Measurements from ENCODE around the gene NECTIN2.
"Not testable (repeated sequence)": the region's sequence is repeated elsewhere in the genome, so short reads cannot be mapped to it uniquely, and the experiment has no call there.

NECTIN2 gene

GRCh38 chr19:44817725-44818465 is 28.2 kb upstream of the NECTIN2 start:
- DNase-seq (ENCODE audit: low read depth in 2 of 2), result no peak

- no peak for DNase-seq (ENCODE audit: low read depth in 2 of 2)
Measured at GRCh38 chr19:44818466-44819031, 27.5 kb upstream of the NECTIN2 start.

GRCh38 chr19:44819246-44819832 is 26.8 kb upstream of the NECTIN2 start:
- DNase-seq (ENCODE audit: low read depth in 2 of 2), result no peak

GRCh38 chr19:44820648-44821609 is 25.2 kb upstream of the NECTIN2 start:
- no peak for DNase-seq (ENCODE audit: low read depth in 2 of 2)

GRCh38 chr19:44822177-44822576 is 23.9 kb upstream of the NECTIN2 start:
- no peak for DNase-seq (ENCODE audit: low read depth in 2 of 2)

GRCh38 chr19:44822670-44823372 is 23.3 kb upstream of the NECTIN2 start:
- DNase-seq (ENCODE audit: low read depth in 2 of 2), result no peak

- DNase-seq (ENCODE audit: low read depth in 2 of 2), result no peak
Measured at GRCh38 chr19:44823373-44823698, 22.8 kb upstream of the NECTIN2 start.

- no peak for DNase-seq (ENCODE audit: low read depth in 2 of 2)
Measured at GRCh38 chr19:44824761-44825160, 21.3 kb upstream of the NECTIN2 start.

- DNase-seq (ENCODE audit: low read depth in 2 of 2), result not testable (repeated sequence)
Measured at GRCh38 chr19:44832875-44833274, 13.2 kb upstream of the NECTIN2 start.

- not testable (repeated sequence) for DNase-seq (ENCODE audit: low read depth in 2 of 2)
Measured at GRCh38 chr19:44834399-44834798, 11.7 kb upstream of the NECTIN2 start.

GRCh38 chr19:44839276-44839675 is 6.8 kb upstream of the NECTIN2 start:
- no peak for DNase-seq (ENCODE audit: low read depth in 2 of 2)

GRCh38 chr19:44840811-44841210 is 5.3 kb upstream of the NECTIN2 start:
- no peak for DNase-seq (ENCODE audit: low read depth in 2 of 2)

GRCh38 chr19:44841231-44841630 is 4.9 kb upstream of the NECTIN2 start:
- DNase-seq (ENCODE audit: low read depth in 2 of 2), result no peak

GRCh38 chr19:44845286-44845611 is 848 bp upstream of the NECTIN2 start:
- no peak for DNase-seq (ENCODE audit: low read depth in 2 of 2)

- no peak for DNase-seq (ENCODE audit: low read depth in 2 of 2)
Measured at GRCh38 chr19:44846455-44847143, 502 bp downstream of the NECTIN2 start.

GRCh38 chr19:44847144-44848035 is 1.3 kb downstream of the NECTIN2 start:
- no peak for DNase-seq (ENCODE audit: low read depth in 2 of 2)

GRCh38 chr19:44848036-44848811 is 2.1 kb downstream of the NECTIN2 start:
- no peak for DNase-seq (ENCODE audit: low read depth in 2 of 2)

- no peak for DNase-seq (ENCODE audit: low read depth in 2 of 2)
Measured at GRCh38 chr19:44848812-44849447, 2.8 kb downstream of the NECTIN2 start.

- no peak for DNase-seq (ENCODE audit: low read depth in 2 of 2)
Measured at GRCh38 chr19:44850641-44851109, 4.6 kb downstream of the NECTIN2 start.

All from stimulated activated CD4-positive, alpha-beta T cell treated with anti-CD3 and anti-CD28 coated beads, Interleukin-1b, Interleukin-23, amount 100 ng/mL, for 4 hours (primary cell).